GM18868 (cell line): ENCODE data around the gene TRAF3IP1.

ENCODE experiments used
- ATAC-seq: cut with Tn5 transposase; IDR thresholded peaks from one replicate; pipeline ENCODE4 v1.9.1; 2021; ENCODE audit warnings: mild to moderate bottlenecking, moderate library complexity; ENCODE audit not compliant: unreplicated experiment

TRAF3IP1 gene

DNA sequence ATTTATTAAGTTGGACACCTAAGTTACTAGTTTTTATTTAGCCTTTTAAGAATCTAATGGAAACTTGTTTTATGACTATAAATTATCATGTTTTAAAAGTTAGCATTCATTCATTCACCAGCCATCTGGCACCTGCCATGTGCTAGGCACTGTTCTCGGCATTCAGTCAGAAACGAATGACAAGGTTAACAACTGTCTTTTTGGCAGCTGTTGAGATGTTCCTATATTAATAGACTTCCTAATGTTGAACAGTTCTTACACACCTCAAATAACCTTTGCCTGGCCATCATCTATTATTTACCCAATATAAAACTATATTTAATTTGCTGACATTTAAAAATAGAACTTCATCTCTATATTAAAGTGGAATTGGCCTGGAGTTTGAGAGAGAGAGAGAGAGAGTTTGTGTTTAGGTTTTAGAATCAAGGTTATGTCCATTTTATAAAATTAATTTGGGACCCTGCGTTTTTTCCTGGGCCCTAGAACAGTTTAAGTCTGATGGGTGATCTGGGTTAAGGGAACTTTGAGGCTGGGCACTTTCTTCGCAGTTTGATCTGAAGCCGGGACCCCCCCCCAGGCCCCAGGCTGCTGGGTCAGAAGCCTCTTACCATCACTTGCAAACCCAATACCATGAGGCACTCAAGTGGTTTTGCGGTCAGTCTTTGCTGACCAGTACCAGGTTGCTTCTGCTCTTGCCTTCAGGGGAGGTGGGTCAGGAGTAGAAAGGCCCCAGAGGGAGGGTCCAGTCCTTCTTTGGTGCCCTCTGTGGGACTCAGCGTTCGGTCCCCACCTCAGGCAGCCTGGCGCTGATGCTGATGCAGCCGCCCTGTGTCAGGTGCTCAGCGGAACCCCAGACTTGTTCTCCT, 58.1 kb downstream of the TRAF3IP1 start:
- ATAC-seq = no peak

DNA sequence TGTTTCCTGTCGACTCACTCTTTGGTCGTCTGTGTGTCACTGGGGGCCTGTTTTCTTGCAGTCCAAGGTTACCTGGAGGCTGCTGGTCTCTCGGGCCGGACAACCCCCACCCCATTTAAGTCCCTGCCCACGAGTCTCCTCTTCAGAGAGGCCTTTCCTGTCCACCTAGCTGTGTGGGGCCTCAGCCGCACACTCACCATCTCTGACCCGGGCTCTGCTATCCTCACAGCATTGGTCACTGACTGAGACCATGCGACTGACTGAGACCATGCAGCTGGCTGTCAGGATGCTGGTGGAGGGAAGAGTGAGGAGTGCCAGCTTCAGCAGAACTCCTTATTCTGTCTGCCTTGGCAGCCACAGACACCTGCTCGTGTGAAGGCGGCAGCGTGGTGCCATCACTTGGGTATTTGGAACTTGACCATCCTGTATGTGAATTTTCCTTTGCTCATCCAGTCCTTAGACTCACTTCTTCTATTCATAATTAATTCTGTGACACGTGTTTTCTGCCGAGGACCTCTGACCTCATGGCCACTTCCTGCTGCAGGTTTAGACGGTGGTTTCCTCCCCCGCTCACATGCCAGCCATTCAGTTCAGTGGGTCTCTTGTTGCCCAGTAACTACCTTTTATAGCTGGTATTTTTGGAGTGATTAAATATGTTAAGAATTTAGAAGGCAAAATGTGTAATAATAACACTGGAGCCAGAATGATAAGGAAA, 58.9 kb downstream of the TRAF3IP1 start:
- no peak for ATAC-seq

DNA sequence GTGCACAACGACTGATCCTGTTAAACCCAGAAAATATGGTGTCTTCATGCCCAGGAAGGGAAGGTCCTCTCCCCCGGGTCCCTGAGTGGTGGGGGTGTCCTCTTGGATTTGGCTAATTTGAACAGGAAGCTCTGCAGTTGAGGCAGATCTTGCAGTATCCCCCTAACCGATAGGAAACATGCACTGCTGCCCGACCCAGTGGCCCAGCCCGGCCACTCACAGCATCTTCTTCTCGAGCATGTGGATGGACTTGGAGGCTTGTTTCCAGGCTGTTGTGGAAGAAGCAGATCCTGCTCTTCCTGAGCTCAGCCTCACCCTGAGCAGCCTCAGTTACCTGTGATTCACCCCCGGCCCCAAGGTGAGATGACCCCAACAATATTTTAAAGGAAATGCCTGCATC, 60.0 kb downstream of the TRAF3IP1 start:
- no peak for ATAC-seq

DNA sequence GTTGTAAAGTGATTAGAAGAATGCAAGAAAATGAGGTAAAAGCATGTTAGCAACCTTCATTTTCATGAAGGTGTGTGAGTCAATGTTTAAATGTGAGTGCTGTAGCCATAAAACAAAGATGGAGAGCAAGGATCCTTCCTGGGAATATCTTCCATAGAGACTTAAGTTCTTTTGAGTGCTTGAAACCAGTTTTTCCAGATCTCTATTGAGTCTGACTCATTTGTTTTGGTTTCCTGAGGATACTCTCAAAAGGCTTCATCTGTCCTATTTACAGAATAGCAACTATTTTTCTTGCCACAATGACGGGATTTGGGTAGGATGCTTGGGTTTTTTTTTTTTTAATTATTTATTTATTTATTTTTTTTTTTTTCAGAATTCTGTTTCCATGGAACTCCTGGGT, 60.5 kb downstream of the TRAF3IP1 start:
- no peak for ATAC-seq

DNA sequence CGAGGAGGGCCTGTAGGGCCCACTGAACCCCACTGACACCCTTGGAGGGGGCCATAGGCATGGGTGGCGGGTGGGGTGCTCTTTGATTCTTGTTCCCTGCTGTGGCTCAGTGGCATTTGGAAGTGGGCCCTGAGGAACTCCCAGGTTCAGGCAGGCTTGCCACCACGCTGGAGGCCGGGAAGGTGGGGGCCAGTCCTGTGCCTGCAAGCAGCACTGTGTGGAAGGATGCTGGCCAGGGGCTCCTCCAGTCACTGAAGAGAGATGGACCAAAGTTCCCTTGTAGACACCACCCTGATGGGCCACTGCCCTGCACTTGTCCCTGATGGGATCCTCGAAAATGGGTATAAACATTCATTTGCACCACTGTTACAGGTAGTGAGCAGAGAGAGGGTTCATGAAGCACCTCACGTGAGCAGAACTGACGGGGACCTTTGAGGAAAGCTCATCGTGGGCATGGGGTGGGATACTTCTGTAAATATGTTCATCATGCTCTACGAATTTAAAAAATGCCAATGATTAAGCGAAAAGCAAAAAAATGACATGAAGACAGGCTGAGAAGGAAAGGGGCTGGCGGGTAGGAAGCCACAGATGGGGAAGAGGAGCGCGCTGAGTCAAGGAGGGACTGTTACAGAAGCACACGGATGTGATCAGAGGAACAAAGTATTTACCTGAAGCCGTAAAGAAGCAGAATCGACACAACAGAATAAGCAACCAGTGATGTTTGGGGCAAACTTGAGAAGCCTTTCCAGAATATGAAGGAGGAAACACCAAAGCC, 61.2 kb downstream of the TRAF3IP1 start:
- ATAC-seq = no peak

DNA sequence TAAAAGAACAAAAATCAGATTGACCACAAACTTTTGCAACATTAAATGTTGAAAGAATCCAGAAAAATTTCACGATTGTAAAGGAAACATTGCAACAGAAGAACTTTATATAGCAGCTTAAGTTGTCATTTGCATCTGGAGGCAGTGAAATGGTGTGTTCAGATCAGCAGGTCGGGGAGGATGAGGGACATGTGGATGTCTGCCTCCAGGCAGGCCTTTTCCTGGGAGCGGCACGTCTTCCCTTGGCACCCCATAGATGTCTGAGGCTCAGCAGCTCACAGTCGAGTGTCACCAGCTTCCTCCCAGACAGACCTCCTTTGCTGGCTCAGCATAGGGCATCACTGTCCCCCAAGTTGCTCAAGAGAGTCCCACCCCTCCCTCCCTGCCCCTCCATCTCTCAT, 62.1 kb downstream of the TRAF3IP1 start:
- no peak for ATAC-seq

DNA sequence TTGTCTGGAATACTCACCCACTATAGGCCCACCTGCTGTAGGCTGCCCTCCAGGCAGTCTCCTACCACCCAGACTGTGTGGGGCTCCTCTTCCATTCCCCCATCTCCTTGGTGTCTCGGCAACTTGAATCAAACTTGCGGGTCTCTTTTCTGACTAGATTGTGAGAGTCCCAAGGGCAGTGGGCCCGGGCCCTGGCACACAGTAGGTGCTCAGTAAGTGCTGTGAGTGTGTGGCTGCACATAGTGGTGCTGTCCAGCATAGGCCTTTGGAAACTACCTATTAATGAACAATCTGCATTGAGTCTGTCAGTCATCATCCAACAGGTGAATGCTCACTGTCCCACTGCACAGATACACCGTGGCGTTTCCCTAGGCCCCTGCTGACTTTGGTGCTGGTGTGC, 62.8 kb downstream of the TRAF3IP1 start:
- no peak for ATAC-seq

DNA sequence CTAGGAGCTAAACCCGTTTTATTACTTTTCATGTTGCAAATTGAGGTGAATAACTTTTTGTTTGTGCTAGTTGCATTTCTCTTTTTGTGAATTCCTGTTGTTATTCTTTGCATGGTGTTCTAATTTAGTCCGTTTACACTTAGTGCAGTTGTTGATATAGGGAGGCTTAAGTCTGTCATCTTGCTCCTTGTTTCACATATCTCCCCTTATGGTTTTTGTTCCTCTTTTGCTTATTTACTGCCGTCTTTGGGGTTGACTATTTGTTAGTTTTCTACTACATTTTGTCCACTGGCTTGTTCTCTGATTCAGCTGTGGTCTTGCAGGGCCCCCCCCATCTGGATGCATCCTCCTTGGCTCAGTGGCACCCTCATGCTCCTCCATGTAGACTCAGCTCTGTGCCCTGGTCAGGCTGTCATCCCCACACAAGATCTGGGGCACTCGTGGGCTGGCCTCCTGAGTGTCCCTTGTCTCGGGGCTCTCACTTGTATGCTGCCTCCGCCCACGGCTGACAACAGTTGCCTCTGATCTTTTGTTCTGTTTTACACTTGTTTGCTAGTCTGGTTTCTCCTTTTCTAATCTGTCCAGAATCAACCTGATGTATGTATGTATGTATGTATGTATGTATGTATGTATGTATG, 63.5 kb downstream of the TRAF3IP1 start:
- no peak for ATAC-seq

DNA sequence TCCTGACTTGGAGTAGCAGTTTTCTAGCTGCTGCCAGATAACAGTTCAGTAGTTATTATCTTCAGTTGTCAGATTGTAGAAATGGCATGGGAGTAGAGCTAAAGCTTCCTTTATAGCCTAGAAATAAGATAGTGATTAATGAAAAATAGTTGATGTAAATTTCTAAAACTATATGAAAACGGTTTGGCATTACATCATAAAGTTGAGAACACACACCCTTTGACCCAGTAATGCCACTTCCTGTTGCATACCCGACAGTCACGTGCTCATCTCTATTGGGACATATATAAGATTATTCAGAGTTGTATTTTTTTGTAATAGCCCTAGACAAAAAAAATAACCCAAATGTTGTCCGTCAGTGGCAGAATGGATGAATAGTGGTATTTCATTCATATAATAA, 67.0 kb downstream of the TRAF3IP1 start:
- no peak for ATAC-seq

DNA sequence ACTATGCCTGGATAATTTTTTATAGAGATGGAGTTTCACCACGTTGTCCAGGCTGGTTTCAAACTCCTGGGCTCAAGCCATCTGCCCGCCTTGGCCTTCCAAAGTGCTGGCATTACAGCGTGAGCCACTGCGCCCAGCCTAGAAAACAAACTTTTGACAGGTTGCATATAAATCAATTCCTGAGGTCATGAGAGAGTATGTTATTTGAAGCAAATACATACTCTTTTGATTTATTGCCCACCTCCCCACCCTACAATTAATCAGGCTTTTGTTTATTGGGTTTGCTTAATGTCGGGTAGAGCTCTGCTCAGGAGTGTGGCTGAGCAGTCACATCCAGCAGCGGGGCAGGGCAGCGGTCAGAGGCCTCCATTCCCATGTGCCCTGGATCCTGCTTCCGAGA, 68.5 kb downstream of the TRAF3IP1 start:
- no peak for ATAC-seq

DNA sequence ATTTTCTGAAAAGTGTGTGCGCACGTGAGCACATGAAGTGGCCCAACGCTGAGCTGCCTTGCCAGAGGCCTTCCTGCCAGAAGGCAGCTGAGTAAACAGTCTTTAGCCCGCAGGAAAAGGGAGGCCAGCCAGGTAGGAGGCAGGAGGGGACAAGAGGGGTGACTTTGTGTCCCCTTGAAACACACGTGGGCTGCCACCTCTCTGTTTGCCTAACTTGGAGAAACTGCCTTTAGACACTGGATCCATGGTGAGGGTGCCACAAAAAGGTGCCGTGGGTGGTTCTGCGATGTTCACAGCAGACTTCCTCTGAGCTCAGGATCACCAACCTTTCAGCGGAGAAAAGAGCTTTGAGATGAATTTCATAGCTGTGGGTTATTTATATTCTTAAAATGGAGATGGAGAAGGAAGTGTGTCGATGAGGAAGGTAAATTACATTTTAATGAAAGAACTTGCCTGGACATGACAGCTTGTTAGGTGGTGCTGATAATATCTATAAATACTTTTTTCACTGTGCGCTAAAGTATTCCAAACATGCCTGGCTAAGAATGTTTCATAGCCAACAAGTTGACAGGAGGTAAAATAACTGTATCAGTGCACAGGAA, 69.8 kb downstream of the TRAF3IP1 start:
- no peak for ATAC-seq

DNA sequence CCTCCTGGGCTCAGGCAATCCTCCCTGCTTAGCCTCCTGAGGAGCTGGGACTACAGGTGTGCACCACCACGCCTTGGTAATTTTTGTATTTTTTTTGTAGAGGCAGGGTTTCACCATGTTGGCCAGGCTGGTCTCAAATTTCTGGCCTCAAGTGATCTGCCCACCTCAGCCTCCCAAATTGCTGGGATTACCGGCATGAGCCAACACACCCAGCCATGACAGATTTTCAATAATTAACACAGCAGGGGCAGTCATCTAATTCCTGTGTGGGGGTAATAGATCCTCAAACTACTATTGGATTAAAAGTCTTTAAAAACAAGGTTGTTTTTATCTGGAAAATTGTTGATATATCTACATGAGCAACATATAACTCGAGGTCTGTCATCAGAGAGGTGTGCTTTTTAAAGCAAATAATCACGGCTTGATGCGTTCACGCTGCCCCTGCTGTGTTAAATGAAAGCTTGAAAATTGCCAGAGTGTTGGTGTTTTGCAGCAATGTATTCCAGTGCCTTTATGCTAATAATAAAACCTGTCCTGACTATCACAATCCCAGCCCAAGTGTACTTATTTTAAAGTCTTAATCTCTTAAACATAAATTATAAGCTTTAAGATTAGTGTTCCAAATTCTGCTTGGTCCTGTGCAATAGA, 70.8 kb downstream of the TRAF3IP1 start:
- ATAC-seq = no peak

DNA sequence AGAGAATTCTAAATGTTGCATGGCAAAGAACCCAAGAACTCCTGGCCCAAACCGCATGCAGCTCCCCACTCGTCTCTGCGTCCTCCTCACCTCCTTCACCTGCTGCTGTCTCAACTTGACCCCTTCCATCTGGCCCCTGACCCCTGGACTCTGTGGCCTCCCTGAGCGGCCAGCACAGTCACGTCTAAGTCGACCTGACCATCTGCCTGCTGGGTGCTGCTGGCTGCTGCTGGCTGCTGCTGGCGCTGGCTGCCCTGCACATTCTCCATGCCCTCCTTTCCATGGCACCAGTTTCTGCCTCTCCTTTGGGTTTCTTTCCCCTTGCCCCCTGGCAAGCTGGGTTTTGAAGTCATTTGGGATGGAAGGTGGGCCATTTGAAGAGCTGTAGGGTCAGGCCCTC, 76.3 kb downstream of the TRAF3IP1 start:
- ATAC-seq = no peak

DNA sequence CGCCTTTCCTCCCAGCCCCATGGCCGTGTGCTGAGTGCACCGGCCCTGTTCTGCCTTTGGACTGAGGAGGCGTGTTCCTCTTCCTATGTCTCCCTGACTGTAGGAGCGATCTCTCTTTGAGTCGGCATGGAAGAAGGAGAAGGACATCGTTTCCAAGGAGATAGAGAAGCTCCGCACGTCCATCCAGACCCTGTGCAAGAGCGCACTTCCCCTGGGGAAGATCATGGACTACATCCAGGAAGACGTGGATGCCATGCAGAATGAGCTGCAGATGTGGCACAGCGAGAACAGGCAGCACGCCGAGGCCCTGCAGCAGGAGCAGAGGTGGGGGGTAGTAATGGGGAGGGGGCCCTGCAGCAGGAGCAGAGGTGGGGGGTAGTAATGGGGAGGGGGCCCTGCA, 77.0 kb downstream of the TRAF3IP1 start:
- ATAC-seq = no peak

DNA sequence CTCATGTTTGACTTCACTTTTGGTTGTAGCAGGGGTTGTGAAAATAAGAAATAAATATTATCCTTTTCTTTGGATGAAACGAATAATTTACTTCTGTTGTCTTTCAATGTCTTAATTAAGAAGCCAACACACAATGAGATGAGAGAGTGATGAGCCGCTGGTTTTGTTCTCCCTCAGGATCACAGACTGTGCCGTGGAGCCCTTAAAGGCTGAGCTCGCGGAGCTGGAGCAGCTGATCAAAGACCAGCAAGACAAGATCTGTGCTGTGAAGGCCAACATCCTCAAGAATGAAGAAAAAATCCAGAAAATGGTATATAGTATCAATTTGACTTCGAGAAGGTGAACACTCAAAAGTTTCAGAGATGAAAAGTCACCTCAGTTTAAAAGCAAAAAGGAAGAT, 78.3 kb downstream of the TRAF3IP1 start:
- ATAC-seq = no peak

DNA sequence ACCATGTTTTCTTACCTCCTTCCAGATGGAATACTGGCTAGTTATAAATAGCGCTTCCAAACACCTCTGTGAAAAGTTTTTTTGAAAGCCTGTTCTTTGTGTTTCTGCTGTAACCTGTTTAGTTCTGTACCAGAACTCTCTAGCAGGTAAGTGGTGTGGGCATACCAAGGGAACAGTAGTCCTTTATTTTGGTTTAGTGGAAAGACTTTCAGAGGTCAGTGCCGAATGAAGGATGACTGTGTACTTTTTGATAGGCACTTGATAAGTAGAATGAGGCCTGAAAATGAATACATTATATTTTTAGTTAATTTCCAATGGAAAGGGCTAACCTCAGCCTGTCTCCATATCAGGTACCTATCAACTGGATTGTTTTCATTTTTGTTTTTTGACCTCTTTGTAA, 78.8 kb downstream of the TRAF3IP1 start:
- no peak for ATAC-seq

DNA sequence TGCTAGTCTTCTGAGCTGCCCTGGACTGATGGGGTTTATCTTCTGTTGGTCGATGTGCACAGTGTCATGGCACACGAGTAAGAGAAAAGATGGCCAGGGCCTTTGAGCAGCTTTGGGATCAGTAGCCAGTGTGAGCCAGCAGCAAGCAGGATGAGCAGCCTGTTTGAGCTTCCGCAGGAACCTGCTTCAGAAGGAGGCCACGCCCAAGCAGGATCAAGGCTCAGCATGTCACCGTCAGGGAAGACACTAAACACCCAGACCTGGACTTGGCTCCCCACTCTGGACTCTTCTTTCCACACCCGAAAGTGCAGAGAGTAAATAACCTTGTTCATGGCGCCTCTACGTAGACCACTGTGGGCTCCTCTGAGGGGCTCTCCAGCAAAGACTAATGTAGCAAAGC, 81.2 kb downstream of the TRAF3IP1 start:
- no peak for ATAC-seq

DNA sequence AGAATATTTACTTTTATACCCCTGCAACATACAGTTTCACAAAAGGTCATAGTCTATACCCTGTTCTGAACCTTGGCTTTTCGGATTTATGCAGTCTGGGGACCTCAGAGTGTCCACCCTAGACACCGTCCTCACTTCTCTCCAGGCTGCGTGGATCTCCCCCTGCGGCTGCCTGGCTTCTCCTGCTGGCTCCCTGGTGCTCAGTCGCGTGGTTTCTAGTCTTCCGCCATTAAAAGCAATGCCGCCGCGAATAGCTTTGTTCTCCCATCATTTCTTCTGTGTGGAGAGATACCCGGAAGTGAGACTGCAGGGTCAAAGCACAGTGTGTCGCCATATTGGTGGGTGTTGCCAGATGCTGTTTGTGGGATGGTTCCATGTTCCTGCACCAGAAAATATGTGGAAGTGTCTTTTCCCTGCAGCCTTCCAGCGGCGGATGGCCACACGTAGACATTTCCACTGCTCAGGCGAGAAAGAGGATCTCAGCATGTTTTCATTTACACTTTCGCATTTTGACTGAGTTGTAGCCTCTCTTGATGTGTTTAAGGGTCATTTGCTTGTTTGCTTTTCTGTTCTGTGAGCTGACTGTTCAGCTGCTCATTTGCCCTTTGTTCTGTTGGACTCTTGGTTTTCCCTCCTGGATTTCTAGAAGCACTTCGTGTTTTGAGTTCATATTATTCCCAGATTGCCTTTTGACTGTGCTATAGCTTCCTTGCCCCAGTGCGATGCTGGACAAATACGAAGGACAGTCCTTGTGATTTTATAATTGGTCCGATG, 83.5 kb downstream of the TRAF3IP1 start:
- ATAC-seq = no peak

DNA sequence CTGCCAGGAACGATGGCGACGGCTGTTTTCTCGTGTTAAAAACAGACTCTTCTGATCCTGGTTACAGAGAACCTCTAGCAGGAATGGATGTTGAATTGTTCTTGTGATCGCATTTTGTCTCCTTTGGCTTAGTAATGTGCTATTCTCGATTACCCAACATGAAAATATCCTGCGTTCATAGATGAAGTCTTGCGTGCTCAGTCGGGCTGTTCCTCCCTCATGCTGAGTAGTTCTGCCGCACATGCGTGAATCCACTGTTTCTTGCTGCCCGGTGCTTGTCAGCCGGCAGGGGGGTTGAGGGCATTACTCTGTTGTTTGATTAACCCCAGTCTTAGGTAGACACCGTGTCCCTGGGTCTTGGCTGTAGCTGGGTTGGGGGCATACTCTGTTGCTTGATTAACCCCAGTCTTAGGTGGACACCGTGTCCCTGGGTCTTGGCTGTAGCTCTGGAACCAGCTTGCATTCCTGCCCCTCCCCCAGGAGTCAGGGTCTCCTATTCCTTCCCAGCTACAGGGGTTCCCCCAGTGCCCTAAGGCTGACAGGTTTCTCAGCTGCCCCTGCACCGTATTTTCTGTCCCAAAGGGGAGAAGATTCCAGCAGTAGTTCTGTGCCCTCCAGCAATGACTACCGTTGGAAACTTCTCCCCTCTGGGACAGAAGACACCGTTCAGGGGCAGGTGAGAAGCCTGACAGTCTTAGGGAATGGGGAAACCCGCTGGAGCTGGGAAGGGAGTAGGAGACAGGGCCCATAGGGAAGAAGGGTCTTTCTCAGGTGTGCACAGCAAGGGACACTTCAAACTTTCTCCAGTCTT, 84.3 kb downstream of the TRAF3IP1 start:
- ATAC-seq = no peak
